ENCODE measurements around the gene MTOR. TPM values are rescaled to one million over a fixed set of nuclear protein-coding genes. Genes with fewer than 3 reads are reported as not detected.

The MTOR gene
- total and polyA plus RNA-seq, 10 of the 15 experiments (the other 5 are each of a cell fraction or from before 2014, with no cell fraction given) = 6.6 to 41.8 (median 29.8) TPM

GRCh38 chr1:11178021-11179015 lies 84.0 kb downstream of the MTOR start:
- Histone ChIP-seq H3K27me3 (replicated peaks in 1 of 2; ENCODE audit: control insufficient read depth in 2 of 2, insufficient read depth in 2 of 2, low read length in 1 of 2) (no peaks in the 10 kb centered on the region), H3K9me3 (replicated peaks; ENCODE audit: control insufficient read depth, insufficient read depth, low read length) (no peaks in the 10 kb centered on the region), H3K79me2 (ENCODE audit: control insufficient read depth, insufficient read depth, low read length) (no peaks in the 10 kb centered on the region), H3K36me3 (ENCODE audit: control insufficient read depth in 2 of 2, insufficient read depth in 2 of 2, low read length in 1 of 2) (peaks cover 2 to 10% of the 10 kb centered on the region in 2 experiments; a peak in 3 of 4 replicates), H3K4me2 (ENCODE audit: control insufficient read depth, insufficient read depth) (no peak overlapping the region), H3K4me1 (ENCODE audit: control insufficient read depth, insufficient read depth, low read length) (no peaks in the 10 kb centered on the region), H3K9ac (ENCODE audit: control insufficient read depth, insufficient read depth, low read length) (no peak overlapping the region), H3K4me3 (no peak overlapping the region), H3K27ac (ENCODE audit: control insufficient read depth, insufficient read depth) (no peak overlapping the region), H4K20me1 (ENCODE audit: control insufficient read depth, insufficient read depth) (no peaks in the 10 kb centered on the region), H2AFZ (ENCODE audit: control insufficient read depth, low read depth, low read length) (no peak overlapping the region)
- ChIA-PET RAD21 (ENCODE audit: unreplicated experiment) (no interaction called here), POLR2A (no interaction called here), CTCF (interaction anchor here (0.8 kb wide), 1 partner anchor 38 kb away, joined by 3 read pairs; no protein-coding TSS in a partner anchor), SMC1A (ENCODE audit: uncharacterized antibody, unreplicated experiment) (interaction anchor here (0.8 kb wide), 1 partner anchor 37 kb away, joined by 4 read pairs; no protein-coding TSS in a partner anchor)
- intact Hi-C loops (cut with micrococcal nuclease; ENCODE audit: unreplicated experiment) = no loop called here
- FAIRE-seq = no peak
- ATAC-seq = no peak
- no TSS peak for BruUV-seq (replicated peaks)
- in situ Hi-C loops (cut with MboI) = no loop called here
- WGBS (ENCODE audit: insufficient coverage, insufficient replicate concordance, low lambda C conversion rate, missing lambda C conversion rate) = 67% methylated on average over 7 of the region's 7 CpGs
- TF ChIP-seq HDAC2 (IDR thresholded peaks at IDR 0.05) = no peak
- no peak for TF ChIP-seq EP300 (IDR thresholded peaks at IDR 0.05; ENCODE audit: borderline replicate concordance in 1 of 2, control insufficient read depth in 1 of 2, low read depth in 2 of 2, low read length in 2 of 2)
- no peak for TF ChIP-seq MTA3 (IDR thresholded peaks at IDR 0.05; ENCODE audit: borderline replicate concordance, low read length)
- no peak for TF ChIP-seq KLF5 (IDR thresholded peaks at IDR 0.05; ENCODE audit: partially characterized antibody)
- TF ChIP-seq HCFC1 (IDR thresholded peaks at IDR 0.05; ENCODE audit: low read length) = no peak
- no peak for TF ChIP-seq ZBED1 (IDR thresholded peaks at IDR 0.05; ENCODE audit: borderline replicate concordance)
- TF ChIP-seq ZBTB40 (IDR thresholded peaks at IDR 0.05; ENCODE audit: borderline replicate concordance) = no peak
- no peak for TF ChIP-seq REST (IDR thresholded peaks at IDR 0.05; ENCODE audit: low read depth, low read length)
- no peak for TF ChIP-seq FOS (IDR thresholded peaks at IDR 0.05; ENCODE audit: borderline replicate concordance, extremely low read depth, insufficient read length)
- TF ChIP-seq ZNF274 (IDR thresholded peaks at IDR 0.05; ENCODE audit: insufficient read depth, insufficient read length) = no peak
- no peak for TF ChIP-seq MYC (IDR thresholded peaks at IDR 0.05; ENCODE audit: insufficient read depth, insufficient read length, insufficient replicate concordance, low read length, severe bottlenecking)
- no peak for TF ChIP-seq NFYB (IDR thresholded peaks at IDR 0.05; ENCODE audit: insufficient read depth, low read depth, low read length)
- no peak for DNase-seq (ENCODE audit: low read depth, low spot score)
